Astrocyte of the spinal cord (primary cell): ENCODE results near the gene TMEM245.
A peak's percentile ranks its signal among the peaks of the same experiment; 100 is the strongest.
"Not testable (repeated sequence)": the region's sequence is repeated elsewhere in the genome, so short reads cannot be mapped to it uniquely, and the experiment has no call there.

Source experiments
- DNase-seq: peaks from one replicate; pipeline ENCODE4 v3.0.0; 2011; ENCODE audit warnings: low read depth, low spot score
- H3K4me3 ChIP-seq: 2 replicates; pipeline ENCODE4 v1.5.1; 2011; ENCODE audit warnings: low read depth, mild to moderate bottlenecking, low read length, moderate library complexity
- CTCF ChIP-seq: IDR thresholded peaks from 2 replicates; pipeline ENCODE4 v1.5.1; 2012; ENCODE audit warnings: low read depth, mild to moderate bottlenecking, low read length, inconsistent platforms
- in situ Hi-C: cut with HindIII; loops from 2 replicates; pipeline ENCODE4 v1.10.0; 2017; ENCODE audit warnings: low sequenced_read_pairs

TMEM245 gene

GRCh38 chr9:108991479-108991878 is 128.3 kb downstream of the TMEM245 start:
- DNase-seq = no peak
- in situ Hi-C loops = no loop called here
- no peak for TF ChIP-seq CTCF
- no peak overlapping the region for H3K4me3 ChIP-seq

- in situ Hi-C loops = no loop called here
- H3K4me3 ChIP-seq = no peak overlapping the region
- DNase-seq = no peak
- no peak for TF ChIP-seq CTCF
Observed at GRCh38 chr9:108983885-108984284, 135.9 kb downstream of the TMEM245 start.

- no peak overlapping the region for H3K4me3 ChIP-seq
- DNase-seq = no peak
- TF ChIP-seq CTCF = no peak
- in situ Hi-C loops = no loop called here
Observed at GRCh38 chr9:108980893-108981292, 138.9 kb downstream of the TMEM245 start.

GRCh38 chr9:108978205-108978604 is 141.5 kb downstream of the TMEM245 start:
- no peak for TF ChIP-seq CTCF
- H3K4me3 ChIP-seq = no peak overlapping the region
- DNase-seq = no peak
- in situ Hi-C loops = no loop called here

- H3K4me3 ChIP-seq = no peak overlapping the region
- TF ChIP-seq CTCF = no peak
- DNase-seq = no peak
- in situ Hi-C loops = no loop called here
Observed at GRCh38 chr9:108973895-108974294, 145.9 kb downstream of the TMEM245 start.

- peak; percentile 52 for DNase-seq
- in situ Hi-C loops = no loop called here
- TF ChIP-seq CTCF = no peak
- no peak overlapping the region for H3K4me3 ChIP-seq
Observed at GRCh38 chr9:108972626-108973209, 147.0 kb downstream of the TMEM245 start.

- H3K4me3 ChIP-seq = no peak overlapping the region
- in situ Hi-C loops = no loop called here
- no peak for DNase-seq
- no peak for TF ChIP-seq CTCF
Observed at GRCh38 chr9:108972186-108972585, 147.6 kb downstream of the TMEM245 start.

- H3K4me3 ChIP-seq, in situ Hi-C loops: not testable (repeated sequence)
Observed at GRCh38 chr9:108971392-108971791, 148.4 kb downstream of the TMEM245 start.

More at GRCh38 chr9:108971392-108971791, 148.4 kb downstream of the TMEM245 start:
- DNase-seq = not testable (repeated sequence)
